Stimulated activated CD4-positive, alpha-beta T cell treated with anti-CD3 and anti-CD28 coated beads, Interleukin-12 subunit alpha, Interleukin-12 subunit beta, amount 100 ng/mL, for 48 hours (primary cell): ENCODE results near the gene MS4A12.
"Not testable (repeated sequence)": the region's sequence is repeated elsewhere in the genome, so short reads cannot be mapped to it uniquely, and the experiment has no call there.

Experiments used
- DNase-seq, 3 donors: peaks; one replicate each; pipeline ENCODE4 v3.0.0-alpha.2; 2020; ENCODE audit warnings: low read depth in 2 of 3, low spot score in 1 of 3

MS4A12 gene

DNA sequence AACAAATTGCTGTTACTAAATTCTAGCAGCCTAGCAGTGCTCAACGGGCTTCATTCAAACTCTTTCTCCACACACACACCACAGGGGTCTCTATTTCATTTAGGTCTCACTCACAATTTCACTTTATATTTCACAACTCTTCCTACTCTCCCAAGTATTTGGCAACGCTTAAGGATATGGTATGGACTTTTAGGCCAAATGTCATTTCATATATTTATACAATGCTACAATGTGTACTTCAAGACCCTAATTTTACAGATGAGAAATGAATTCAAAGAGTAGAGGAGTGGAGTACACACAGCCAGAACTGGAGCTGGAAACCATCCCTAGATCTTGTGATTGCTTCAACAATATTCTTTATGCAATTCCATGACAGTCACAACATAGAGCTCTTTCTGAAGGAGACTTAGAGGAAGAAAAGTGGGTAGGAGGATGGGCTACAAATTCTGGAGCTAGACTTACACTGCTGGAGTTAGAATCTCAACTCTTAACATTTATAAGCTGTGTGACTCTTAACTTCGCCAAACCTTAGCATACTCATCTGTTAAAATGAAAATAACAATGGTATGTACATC, 20.2 kb downstream of the MS4A12 start:
- no peak for DNase-seq

GRCh38 chr11:60513496-60514460, 21.2 kb downstream of the MS4A12 start:
- no peak for DNase-seq

- no peak for DNase-seq
Observed at GRCh38 chr11:60515144-60515855, 22.7 kb downstream of the MS4A12 start, which contains the start of gene MS4A13. Gene MS4A13 (plus strand): TSS chr11:60515392. CDS start chr11:60518084, 2,692 bp downstream.

DNA sequence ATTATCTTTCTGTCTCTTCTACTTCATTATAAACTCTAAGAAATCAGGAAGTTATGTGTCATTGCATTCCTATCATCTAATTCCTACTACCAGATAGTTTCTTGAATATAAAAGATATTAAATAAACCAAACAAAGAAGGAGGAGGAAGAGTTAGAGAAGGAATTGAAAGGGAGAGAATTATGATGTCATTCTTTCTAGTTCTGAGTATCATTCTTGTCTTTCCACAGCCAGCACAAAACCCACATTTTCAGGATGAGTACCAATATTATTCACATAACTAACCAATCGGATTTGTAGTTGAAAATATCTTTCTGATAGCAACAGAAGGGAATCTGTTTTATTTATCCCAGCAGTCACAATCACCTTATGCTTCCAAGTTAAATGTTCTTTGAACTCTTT, 35.9 kb downstream of the MS4A12 start:
- DNase-seq, result no peak

DNA sequence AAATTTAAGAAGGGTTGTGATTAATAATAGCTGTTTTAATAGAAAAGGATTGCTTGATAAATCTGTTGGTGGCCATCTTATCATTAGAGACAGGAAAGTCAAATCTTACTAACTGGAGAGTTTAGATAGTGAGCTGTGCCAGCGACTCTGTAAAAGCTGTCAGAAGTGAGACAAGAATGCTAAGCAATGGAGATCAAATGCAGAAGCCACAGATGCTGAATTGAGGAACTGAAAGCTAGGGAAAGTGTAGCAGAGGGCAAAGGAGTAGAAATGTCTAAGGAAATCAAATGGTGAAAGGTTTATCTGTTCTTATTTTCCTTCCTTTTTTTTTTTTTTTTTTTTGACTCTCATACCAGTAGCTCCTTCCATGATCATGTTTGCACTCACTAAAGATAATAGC, 36.4 kb downstream of the MS4A12 start:
- DNase-seq, result no peak

GRCh38 chr11:60530454-60531100, 38.0 kb downstream of the MS4A12 start:
- DNase-seq, result no peak

DNA sequence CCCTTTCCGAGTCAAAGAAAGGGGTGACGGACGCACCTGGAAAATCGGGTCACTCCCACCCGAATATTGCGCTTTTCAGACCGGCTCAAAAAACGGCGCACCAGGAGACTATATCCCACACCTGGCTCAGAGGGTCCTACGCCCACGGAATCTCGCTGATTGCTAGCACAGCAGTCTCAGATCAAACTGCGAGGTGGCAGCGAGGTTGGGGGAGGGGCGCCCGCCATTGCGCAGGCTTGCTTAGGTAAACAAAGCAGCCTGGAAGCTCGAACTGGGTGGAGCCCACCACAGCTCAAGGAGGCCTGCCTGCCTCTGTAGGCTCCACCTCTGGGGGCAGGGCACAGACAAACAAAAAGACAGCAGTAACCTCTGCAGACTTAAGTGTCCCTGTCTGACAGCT, 39.8 kb downstream of the MS4A12 start:
- not testable (repeated sequence) for DNase-seq

GRCh38 chr11:60538627-60539026, 46.0 kb downstream of the MS4A12 start:
- not testable (repeated sequence) for DNase-seq

DNA sequence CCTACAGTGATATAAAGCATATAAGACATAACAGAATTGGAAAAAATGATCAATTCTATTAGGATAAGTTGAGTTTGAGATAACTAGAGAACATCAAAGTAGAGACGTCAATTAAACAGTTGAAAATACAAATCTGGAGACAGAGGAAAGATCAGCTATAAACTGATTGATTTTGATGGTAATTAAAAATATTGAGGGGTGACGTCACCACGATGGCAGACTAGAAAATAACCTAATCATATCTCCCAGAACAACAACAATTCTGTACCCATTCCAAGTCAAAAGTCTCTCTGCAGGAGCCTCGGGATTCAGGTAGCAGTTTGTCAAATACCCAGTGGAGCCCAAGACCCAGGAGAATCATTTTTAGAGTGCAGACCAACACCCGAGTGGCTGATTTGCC, 51.5 kb downstream of the MS4A12 start:
- no peak for DNase-seq
